Right lobe of liver (tissue), 4 donors: ENCODE results near the gene FKBP1A.

ENCODE experiments used
- CTCF ChIP-seq, 4 donors: fragments of 200-600 bp in 3 of 4; fragments of 450-650 bp in 1 of 4; IDR thresholded peaks; one replicate each; pipeline versions ENCODE4 v1.5.1 to v1.8.0; 2016 to 2022; ENCODE audit warnings: antibody characterized with exemption in 4 of 4, mild to moderate bottlenecking in 2 of 4
- POLR2A ChIP-seq: fragments of 450-650 bp; IDR thresholded peaks from one replicate; pipeline ENCODE4 v1.6.1; 2017; ENCODE audit warnings: antibody characterized with exemption, mild to moderate bottlenecking
- donor health status: DM: no; HTN: no; CAD: no.
- donor health status: DM: no; HTN: no; CAD: no.
- donor health status: DM: no; HTN: yes; CAD: no.

- no peak for TF ChIP-seq POLR2A
- TF ChIP-seq CTCF (IDR thresholded peaks at IDR 0.05) = no peak
These were observed 30.4 kb upstream of the FKBP1A start for GRCh38 chr20:1423206-1423605.
